HG03439 (cell line): ENCODE measurements around the gene PVALEF.

ENCODE experiments used
- ATAC-seq: cut with Tn5 transposase; IDR thresholded peaks from one replicate; pipeline ENCODE4 v1.9.1; 2021; ENCODE audit warnings: mild to moderate bottlenecking, moderate library complexity; ENCODE audit not compliant: unreplicated experiment

PVALEF gene

GRCh38 chr17:81180836-81181810, 15.8 kb downstream of the PVALEF start:
- ATAC-seq = no peak

- no peak for ATAC-seq
Observed at GRCh38 chr17:81181811-81182185, 16.5 kb downstream of the PVALEF start.

GRCh38 chr17:81182596-81182995, 17.3 kb downstream of the PVALEF start:
- ATAC-seq = no peak

- ATAC-seq = no peak
Observed at GRCh38 chr17:81183316-81183715, 18.0 kb downstream of the PVALEF start.

- ATAC-seq = no peak
Observed at GRCh38 chr17:81183807-81184206, 18.5 kb downstream of the PVALEF start.

GRCh38 chr17:81184555-81184954, 19.2 kb downstream of the PVALEF start:
- no peak for ATAC-seq

- ATAC-seq = no peak
Observed at GRCh38 chr17:81186203-81186602, 20.9 kb downstream of the PVALEF start.

- no peak for ATAC-seq
Observed at GRCh38 chr17:81187120-81187519, 21.8 kb downstream of the PVALEF start.

GRCh38 chr17:81187586-81188490, 22.5 kb downstream of the PVALEF start:
- no peak for ATAC-seq

- ATAC-seq = no peak
Observed at GRCh38 chr17:81188491-81188840, 23.2 kb downstream of the PVALEF start.

- no peak for ATAC-seq
Observed at GRCh38 chr17:81189016-81189415, 23.7 kb downstream of the PVALEF start.

GRCh38 chr17:81189670-81190530, 24.6 kb downstream of the PVALEF start:
- ATAC-seq = no peak

- no peak for ATAC-seq
Observed at GRCh38 chr17:81190591-81190990, 25.3 kb downstream of the PVALEF start.

- ATAC-seq = no peak
Observed at GRCh38 chr17:81191116-81191515, 25.8 kb downstream of the PVALEF start.

GRCh38 chr17:81191646-81192045, 26.3 kb downstream of the PVALEF start:
- no peak for ATAC-seq

- no peak for ATAC-seq
Observed at GRCh38 chr17:81192386-81193050, 27.2 kb downstream of the PVALEF start.

- ATAC-seq = no peak
Observed at GRCh38 chr17:81193051-81193410, 27.7 kb downstream of the PVALEF start.

GRCh38 chr17:81193470-81194224, 28.3 kb downstream of the PVALEF start:
- no peak for ATAC-seq

- ATAC-seq = no peak
Observed at GRCh38 chr17:81194225-81194760, 29.0 kb downstream of the PVALEF start.
